Measurements from ENCODE around the gene SIX3. TPM values are rescaled to one million over a fixed set of nuclear protein-coding genes. Genes with fewer than 3 reads are reported as not detected.

Gene SIX3
- total RNA-seq, 2 experiments from 2014 or later: 0.08 TPM; not detected in 1

DNA sequence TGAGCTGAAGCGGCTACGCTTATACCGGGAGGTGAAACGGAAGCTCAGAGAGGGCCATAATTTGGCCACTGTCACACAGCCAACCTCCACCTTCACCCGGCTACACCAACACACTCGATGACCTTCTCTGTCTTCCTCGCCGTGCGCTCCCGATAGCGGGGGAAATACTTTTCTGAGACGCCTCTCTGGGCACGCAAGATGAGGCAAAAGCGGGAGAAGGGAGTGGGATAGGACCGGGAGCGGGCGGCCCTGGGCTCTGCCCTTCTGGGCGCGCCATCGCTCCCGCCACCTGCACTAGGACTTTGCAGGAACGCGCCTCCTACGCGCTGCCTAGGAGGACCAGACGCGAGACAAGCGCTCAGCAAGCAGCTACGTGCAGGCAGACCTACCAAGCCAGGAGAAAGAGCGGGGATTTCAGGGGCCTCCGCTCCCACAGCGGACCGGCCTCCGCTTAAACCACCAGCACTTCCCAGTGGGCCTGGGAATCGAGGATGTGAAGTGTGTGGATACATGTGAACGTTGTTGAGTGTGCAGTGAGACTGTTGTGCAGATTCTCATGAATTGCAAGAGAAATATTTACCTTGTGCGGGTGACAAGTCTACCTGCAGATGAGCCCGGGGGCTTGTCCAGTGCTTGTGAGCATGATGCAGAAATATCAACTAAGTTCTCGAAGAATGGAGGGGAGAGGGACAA, 11.4 kb downstream of the SIX3 start:
- CTCF ChIA-PET: interaction anchor here (1.0 to 6.8 kb wide), 3 partner anchors 10 to 474 kb away, joined by 3 to 35 read pairs (median 3); no protein-coding TSS in a partner anchor
- POLR2A ChIA-PET: no interaction called here

DNA sequence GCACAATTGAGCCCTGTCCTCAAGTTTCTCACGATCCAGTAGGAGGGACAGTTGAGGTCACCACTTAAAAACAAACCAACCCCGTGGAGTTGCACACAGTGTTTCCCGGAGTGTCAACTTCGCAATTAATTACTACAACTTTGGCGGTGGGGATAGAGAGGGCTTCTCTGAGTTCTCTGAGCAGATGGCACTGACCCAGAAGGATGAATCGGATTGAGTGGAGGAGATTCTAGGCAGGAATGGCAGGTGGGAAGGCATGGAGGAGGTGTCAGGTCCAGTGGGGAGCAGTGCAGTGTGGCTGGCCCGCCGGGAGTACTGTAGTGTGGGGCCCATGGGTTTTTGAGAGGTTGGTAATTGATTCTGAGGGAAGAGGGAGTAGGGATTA, 12.0 kb downstream of the SIX3 start:
- POLR2A ChIA-PET: no interaction called here
- CTCF ChIA-PET: interaction anchor here (0.9 to 6.8 kb wide), 4 partner anchors 10 to 474 kb away, joined by 3 to 35 read pairs (median 3); no protein-coding TSS in a partner anchor

DNA sequence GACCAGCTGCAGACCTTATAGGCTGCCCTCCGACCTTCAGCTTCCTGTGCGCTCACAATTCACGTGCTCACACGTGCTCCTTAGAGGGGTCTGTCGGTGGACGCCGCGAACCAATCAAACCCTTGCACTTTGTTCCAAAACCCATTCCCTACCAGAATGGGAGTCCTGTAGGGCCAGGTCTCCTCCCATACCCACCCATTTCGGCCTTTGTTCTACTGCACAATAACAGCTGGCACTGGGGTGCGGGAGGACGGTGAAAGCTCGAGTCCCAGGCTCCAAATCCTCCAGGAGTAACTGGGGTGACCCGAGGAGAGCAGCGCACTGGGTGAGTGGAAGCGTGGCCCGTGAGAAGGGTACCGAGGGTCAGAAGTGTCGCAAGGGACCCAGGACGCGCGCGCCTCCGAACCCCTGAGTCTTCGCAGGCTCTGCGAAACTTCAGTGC, 13.0 kb downstream of the SIX3 start:
- ChIA-PET CTCF (interaction anchor here (0.9 to 6.8 kb wide), 9 partner anchors 25 to 687 kb away, joined by 3 to 35 read pairs (median 5); no protein-coding TSS in a partner anchor), POLR2A (no interaction called here)

DNA sequence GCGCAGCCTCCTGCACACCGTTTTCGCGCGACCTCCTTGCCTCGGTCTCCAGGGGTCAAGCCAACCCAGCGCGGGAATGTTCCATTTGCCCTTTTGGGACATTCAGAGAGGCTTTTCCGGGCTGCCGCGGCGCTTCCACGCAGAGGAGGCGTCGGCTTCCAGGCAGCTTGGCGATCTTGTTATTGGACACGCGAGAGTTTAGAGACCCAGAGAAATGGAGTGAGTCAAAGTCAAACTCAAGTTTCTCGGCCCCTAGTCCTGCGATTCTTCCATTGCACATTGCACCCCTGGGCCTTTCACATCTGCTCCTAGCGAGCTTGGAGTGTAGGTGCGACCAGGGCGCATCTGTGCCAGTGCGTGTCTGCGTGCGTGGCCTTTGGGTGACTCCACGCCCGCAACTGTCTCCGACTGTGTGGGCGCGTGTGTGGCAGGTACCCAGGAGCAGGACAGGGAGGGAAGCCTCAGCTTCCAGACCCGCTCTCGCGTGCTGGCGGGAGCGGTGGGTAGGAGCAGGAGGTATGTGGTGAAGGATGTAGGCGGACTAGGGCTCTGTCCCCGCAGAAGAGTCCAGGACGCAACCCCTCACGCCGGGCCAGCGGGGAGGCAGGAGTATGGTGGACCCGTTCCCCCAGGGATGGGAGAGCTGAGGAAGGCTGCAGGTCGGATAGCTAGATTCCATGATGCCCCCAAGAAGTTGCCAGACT, 13.5 kb downstream of the SIX3 start:
- ChIA-PET POLR2A (no interaction called here), CTCF (interaction anchor here (0.5 to 6.8 kb wide), 17 partner anchors 8 to 688 kb away, joined by 3 to 35 read pairs (median 3); no protein-coding TSS in a partner anchor)

DNA sequence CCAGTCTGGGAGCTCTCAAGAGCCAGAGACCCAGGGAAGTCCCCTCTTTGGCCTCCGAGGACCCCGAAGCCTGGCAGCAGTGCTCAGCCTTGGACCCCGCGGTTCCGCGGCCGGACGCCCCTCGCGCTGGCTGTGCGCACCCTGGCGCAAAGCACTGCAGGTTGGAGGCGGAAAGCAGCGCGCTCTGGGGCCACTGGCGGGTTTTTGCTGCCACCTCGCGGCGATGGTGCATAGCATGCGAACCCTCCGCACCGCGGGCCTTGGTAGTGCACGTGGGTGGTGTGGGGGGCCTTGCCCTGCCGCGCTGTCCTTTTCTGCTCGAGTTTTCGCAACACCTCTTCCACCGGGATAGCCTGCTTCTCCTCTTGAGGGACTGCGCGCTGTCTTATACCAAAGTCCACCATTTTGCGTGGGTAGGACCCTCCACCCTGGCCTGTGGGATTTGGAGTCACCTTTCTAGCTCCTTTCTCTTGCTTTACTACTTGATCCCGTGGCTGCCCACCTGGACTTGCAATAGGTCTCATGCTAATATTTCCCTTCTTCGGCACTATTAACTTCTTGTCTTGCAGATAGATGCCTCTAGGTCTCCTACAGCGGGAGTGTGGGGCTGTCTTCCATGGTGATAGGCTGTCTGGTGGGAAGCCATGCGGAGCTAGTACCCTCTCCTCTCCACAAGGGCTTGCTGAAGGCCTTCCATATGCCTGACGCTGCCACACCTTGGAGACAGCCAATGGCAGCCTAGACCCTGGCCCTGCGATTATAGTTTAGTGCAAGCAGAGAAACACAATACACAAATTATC, 14.3 kb downstream of the SIX3 start:
- CTCF ChIA-PET: interaction anchor here (0.6 to 6.8 kb wide), 22 partner anchors 9 to 912 kb away, joined by 3 to 35 read pairs (median 3); no protein-coding TSS in a partner anchor
- POLR2A ChIA-PET: no interaction called here

DNA sequence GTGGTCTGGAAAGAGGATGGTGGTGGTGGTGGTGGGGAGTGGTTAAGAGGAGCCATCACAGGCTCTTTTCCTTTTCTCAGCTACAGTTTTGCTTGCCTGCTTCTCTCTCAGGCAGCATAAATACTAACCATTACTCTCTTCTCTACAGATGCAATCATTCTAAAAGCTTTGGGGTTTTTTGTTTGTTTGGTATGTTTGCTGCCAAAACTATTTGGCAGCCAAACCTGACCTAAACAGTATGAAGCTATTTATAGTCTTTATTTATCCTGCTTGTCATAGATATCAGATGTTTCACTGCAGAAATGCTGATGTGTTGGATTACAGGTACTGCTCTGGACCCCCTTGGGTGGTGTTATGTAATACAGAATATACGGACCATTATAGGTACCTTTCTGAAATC, 15.3 kb downstream of the SIX3 start:
- CTCF ChIA-PET: interaction anchor here (0.7 to 6.8 kb wide), 7 partner anchors 19 to 913 kb away, joined by 3 to 35 read pairs (median 6); no protein-coding TSS in a partner anchor
- POLR2A ChIA-PET: no interaction called here

DNA sequence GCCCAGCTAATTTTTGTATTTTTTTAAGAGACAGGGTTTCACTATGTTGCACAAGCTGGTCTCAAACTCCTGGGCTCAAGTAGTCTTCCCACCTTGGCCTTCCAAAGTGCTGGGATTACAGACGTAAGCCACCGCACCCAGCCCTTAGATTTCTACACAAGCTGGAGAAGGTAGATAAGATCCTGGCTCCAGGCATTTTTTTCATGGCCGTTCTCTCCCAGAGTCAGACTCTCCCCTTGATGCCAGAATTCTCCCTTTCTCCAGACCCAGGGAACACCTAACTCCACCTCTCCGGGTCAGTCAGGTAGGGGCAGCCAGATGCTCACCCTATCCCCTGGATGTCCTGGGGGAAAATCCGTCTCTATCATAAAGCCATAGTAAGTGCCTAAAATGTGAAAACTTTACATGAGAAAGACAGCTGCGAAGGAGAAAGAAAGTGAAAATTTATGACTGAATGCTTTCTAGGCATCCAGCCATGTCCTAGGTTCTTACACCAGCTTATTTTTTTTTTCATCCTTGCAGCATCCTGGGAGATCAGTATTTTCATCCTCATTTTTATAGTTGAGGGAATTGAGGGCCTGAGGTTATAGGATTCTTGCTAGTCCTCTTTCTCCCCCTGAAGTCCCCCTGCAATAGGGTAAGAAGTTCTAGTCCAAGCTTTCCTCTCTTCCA, 16.3 kb downstream of the SIX3 start:
- ChIA-PET CTCF (interaction anchor here (0.7 to 1.3 kb wide), 2 partner anchors 24 to 471 kb away, joined by 3 to 4 read pairs; no protein-coding TSS in a partner anchor), POLR2A (no interaction called here)

DNA sequence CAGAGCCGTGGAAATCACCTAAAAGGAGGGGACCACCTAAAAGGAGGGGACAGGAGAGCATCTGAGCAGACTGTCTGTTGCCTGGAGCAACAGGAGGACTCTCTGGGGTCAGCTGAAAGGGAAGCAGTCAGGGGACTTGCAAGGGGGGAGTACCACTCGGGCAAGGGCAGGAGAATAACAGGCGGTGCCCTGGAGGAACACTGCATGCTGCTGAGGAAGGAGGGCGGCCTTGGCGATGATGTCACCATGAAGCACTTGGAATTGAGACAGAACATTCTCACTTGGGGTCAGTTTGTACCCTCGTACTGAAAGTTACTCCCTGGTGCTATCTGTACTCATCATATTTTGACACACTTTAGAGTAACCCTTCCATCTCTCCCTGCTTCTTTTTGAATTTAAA, 18.4 kb downstream of the SIX3 start:
- ChIA-PET POLR2A (no interaction called here), CTCF (no interaction called here)

DNA sequence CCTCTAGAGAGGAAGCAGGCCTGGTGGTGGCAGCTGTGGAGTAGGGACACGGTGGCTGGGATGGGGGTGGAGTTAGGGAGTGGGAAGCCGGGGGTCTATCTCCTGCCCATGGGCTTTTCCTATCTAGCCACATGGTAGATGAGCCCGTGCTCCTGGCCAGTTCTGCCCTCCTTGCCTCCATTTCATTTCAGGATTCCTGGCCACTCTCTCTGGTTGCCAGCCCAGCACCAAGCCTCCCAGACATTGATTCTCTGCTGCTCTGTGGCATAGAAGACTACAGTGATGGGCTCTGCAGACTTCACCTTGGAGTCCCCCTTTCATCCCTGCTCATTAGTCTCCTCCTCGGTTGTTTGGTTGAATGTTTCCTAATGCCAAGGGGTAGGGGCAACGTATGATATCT, 19.4 kb downstream of the SIX3 start:
- POLR2A ChIA-PET: no interaction called here
- CTCF ChIA-PET: interaction anchor here (1.1 kb wide), 1 partner anchor 21 kb away, joined by 3 read pairs; no protein-coding TSS in a partner anchor

DNA sequence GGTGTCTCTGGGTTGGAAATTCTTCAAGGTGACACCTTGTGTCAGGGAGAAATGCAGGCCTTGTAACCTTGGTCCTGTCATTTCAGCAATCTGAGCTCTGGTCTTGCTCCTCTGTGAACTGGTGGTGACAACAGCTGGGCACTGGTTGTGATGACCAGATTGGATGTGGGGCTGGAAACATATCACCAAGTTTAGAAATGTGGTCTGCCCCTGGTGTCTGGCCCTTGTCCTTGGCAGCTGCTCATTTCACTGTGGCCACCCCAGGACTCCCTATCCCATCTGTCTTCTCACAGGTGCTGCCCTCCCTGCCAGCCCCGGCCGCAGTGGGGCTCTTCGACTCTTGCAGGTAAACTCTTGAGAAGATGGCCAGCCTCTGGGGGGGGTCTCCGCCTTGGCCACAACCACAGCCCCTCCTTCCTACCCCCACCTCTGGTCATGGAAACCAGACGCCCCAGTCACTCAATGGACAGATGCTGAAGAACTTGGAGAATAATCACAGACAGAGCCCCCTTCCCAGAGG, 20.7 kb downstream of the SIX3 start:
- ChIA-PET POLR2A (no interaction called here), CTCF (interaction anchor here (1.1 kb wide), 1 partner anchor 20 kb away, joined by 3 read pairs; no protein-coding TSS in a partner anchor)

DNA sequence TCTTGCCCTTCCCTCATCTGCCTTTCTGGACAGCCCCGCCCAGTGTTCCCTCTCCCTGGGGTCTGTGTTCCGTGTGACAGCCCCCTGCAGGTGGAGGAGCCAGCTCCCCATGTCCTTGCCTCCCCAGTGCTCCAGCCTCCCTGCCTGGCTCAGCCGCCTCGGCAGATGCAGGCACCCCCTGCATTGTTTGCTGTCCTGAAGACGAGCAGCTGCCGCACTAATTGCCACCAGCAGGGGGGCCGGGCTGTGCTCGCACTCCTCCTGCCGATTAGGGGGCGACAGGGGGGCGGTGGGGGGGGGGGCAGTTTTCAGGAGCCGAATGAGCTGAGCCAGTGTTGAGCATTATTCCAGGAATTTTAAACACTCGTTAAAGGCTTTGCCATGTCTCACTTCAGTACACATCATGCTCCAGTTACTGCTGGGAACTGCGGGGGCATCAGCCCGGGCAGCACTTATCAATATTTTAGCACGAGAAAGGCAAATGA, 23.3 kb downstream of the SIX3 start:
- CTCF ChIA-PET: interaction anchor here (1.1 kb wide), 1 partner anchor 9 kb away, joined by 4 read pairs; no protein-coding TSS in a partner anchor

DNA sequence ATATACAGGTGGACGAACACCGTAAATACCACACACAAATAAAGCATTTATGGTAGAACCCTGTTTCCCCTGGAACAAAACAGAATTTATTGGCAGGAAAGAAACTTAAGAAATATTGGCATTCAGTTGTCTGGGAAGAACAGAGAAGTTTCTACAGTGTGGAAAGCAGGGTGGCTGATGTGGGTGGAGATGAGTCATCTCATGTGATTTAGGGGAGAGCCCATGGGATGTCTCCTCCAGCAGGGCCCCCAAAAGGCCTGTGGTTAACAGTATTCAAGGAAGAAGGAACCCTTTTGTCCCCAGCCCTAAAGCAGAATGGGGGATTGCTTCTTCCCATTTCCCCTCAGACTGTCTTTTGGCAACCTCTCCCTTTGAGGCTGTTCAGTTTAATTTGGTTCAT, 24.2 kb downstream of the SIX3 start:
- ChIA-PET CTCF (interaction anchor here (1.1 kb wide), 1 partner anchor 10 kb away, joined by 4 read pairs; no protein-coding TSS in a partner anchor), POLR2A (no interaction called here)

More for the DNA sequence above, 23.3 kb downstream of the SIX3 start:
- POLR2A ChIA-PET: no interaction called here

DNA sequence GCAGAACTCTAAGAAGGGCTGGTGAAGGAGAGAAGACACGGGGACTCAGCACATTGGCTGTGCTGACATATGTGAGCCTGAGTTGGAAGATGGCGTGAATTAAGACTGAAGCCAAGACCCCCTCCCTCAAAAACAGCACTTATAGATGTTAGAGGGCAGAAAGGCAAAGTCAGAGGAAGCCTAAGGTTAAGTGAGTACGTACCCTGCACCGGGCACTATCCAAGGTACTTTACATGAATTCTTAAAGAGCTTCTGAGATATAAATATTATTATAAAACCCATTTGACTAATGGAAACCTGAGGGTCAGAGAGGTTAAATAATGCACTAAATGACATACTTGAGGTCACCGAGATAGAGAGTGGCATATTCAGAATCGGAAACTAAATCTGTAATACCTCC, 25.6 kb downstream of the SIX3 start:
- CTCF ChIA-PET: no interaction called here
- POLR2A ChIA-PET: no interaction called here

DNA sequence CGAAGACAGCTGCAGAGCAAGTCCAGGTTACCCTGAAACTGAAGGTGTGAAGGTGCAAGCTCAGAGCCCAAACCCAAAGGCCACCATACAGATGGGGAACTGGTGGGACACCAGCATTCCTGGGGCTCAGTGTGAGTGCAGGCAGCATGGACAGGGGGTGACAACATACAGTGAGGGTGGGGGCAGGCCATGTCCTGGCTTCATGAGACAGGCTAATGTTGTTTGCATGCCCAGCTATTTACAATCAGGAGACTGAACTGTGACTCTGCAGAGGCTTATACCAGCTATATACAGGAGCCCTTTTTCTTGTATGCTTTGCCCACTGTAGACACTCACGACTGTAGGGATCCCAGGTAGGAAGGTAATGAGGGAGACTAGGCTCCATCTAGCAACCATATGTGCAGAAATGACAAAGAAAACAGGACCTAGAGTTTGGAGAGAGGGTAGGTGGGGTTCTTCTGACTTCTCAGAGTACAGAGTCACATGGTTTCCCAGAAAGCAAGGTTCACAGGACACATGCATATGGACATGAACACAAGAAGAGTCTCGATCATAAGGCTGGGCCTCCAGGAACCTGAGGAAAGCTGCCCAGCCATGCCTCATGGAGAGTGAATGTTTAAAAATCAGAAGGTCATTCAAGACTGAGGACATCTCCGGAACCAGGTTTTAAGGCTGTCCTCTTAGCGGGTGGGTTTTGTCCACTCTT, 26.4 kb downstream of the SIX3 start:
- ChIA-PET CTCF (no interaction called here), POLR2A (no interaction called here)

DNA sequence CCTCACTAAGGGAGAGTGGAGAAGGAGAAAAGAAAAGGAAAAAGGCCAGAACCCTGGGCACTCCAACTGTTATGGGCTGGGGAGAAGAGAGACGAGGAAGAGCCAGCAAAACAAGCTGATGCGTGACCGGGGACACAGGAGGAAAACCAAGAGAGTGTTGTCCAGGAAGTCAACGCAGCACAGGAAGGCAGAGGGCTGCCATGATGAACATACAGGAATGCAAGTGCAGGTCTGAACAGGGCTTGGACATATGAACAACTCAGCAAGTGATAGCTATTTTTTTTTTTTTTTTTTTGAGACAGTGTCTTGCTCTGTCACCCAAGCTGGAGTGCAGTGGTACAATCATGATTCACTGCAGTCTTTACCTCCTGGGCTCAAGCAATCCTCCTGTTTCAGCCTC, 28.4 kb downstream of the SIX3 start:
- ChIA-PET POLR2A (no interaction called here), CTCF (interaction anchor here (0.7 kb wide), 1 partner anchor 354 kb away, joined by 3 read pairs; no protein-coding TSS in a partner anchor)

DNA sequence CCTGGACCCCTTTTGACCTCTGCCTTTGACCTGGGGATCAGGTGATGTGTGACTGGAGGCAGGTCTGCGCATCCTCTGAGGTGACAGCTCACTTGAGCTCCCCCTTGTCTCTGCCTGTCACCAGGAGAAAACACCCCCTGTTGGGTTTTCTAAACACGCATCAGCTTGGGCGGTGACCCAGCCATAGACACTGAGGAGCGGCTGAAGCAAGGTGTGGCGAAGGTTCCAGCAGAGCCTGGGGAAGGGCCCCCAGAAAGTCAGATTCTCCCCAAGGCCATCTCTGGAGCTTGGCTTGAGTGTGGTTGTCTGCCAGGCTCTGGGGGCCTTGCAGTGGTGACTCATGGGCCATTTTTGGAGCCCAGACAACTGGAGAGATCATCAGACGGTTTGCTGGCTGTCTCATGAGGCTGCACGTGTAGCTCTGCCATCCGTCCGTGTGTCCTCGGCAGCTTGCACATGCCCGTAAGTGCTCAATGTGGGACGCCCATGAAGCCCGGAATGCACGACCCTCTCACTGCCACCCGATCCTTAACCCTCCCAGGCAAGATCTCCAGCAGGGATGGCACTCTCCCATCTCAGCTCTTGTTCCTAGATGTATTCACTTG, 29.4 kb downstream of the SIX3 start:
- POLR2A ChIA-PET: no interaction called here
- CTCF ChIA-PET: interaction anchor here (1.7 kb wide), 1 partner anchor 10 kb away, joined by 13 read pairs; no protein-coding TSS in a partner anchor

DNA sequence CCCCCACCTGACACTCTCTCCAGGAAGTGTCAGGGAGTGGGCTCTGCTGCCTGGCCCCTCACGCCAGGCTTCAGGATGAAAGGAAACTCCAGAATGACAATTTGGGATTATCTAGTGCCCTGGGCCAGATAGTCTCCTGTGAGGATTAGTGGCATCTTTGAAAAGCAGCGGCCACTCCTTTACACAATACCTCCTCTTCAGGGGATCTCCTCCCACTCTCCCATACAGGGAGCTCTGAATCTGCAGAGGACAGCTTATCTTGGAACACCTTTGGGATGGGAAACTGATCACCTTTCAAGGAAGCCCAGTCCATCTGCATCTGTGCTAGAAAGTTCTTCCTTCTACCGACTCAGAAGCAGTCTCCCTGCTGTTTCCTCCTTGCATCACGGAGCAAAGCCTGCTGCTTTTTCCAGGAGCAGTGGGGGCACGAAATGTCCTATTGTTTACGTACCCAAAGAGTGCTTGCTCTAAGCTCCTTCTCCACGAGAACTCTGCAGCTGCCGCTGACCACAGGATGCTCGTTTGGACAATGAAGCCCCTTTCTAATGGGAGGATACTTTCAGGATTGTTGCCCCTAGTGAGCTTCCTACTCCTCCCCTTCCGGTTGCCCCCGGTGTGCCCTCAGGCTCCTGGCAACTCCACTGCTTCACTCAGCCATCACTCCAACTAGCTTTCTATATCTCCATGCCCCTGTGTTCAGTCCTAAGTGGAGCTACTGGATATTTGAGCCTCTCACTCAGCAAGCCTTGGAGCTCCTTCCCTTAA, 31.5 kb downstream of the SIX3 start:
- CTCF ChIA-PET: interaction anchor here (1.1 kb wide), 1 partner anchor 9 kb away, joined by 5 read pairs; no protein-coding TSS in a partner anchor
- POLR2A ChIA-PET: no interaction called here

Measured in activated CD8-positive, alpha-beta memory T cell treated with anti-CD3 and anti-CD28 coated beads for 36 hours (primary cell).